Subcutaneous abdominal adipose tissue (tissue), 5 donors: ENCODE measurements around the gene ZNF580.

Experiments
- H3K27ac ChIP-seq: one replicate; pipeline ENCODE4 v1.7.0; 2013; ENCODE audit warnings: low read depth, mild to moderate bottlenecking, inconsistent platforms, low read length, moderate library complexity
- H3K27me3 ChIP-seq, 5 donors: one replicate each; pipeline ENCODE4 v1.7.0; 2013; ENCODE audit warnings: low read length in 5 of 5, inconsistent platforms in 1 of 5; ENCODE audit not compliant: control insufficient read depth in 5 of 5, insufficient read depth in 4 of 5
- H3K36me3 ChIP-seq, 5 donors: one replicate each; pipeline ENCODE4 v1.7.0; 2013; ENCODE audit warnings: low read length in 5 of 5; ENCODE audit not compliant: control insufficient read depth in 5 of 5, insufficient read depth in 5 of 5
- H3K4me1 ChIP-seq, 5 donors: one replicate each; pipeline ENCODE4 v1.7.0; 2013; ENCODE audit warnings: low read length in 5 of 5, mild to moderate bottlenecking in 3 of 5, moderate library complexity in 1 of 5; ENCODE audit not compliant: control insufficient read depth in 5 of 5, insufficient read depth in 5 of 5
- H3K4me3 ChIP-seq, 5 donors: one replicate each; pipeline ENCODE4 v1.7.0; 2013; ENCODE audit warnings: low read length in 5 of 5, low read depth in 1 of 5
- H3K9ac ChIP-seq, 5 donors: one replicate each; pipeline ENCODE4 v1.7.0; 2013; ENCODE audit warnings: low read length in 5 of 5, mild to moderate bottlenecking in 4 of 5, moderate library complexity in 3 of 5
- H3K9me3 ChIP-seq, 5 donors: one replicate each; pipeline ENCODE4 v1.7.0; 2013; ENCODE audit warnings: low read length in 5 of 5; ENCODE audit not compliant: control insufficient read depth in 5 of 5
- donor health status: healthy.
- donor health status: healthy.
- donor health status: healthy.
- donor health status: healthy.
- donor health status: healthy.

The ZNF580 gene

GRCh38 chr19:55688422-55689218 is 47.8 kb downstream of the ZNF580 start:
- Histone ChIP-seq H3K27me3 (no peaks in the 10 kb centered on the region), H3K27ac (no peak overlapping the region), H3K4me3 (no peak overlapping the region), H3K4me1 (no peaks in the 10 kb centered on the region), H3K36me3 (peaks cover 0 to 96% (median 83%) of the 10 kb centered on the region in 5 donors), H3K9me3 (no peaks in the 10 kb centered on the region), H3K9ac (no peak overlapping the region)

- no peaks in the 10 kb centered on the region for H3K4me1 ChIP-seq
- H3K27me3 ChIP-seq = no peaks in the 10 kb centered on the region
- H3K9ac ChIP-seq = no peak overlapping the region
- peaks cover 0 to 96% (median 83%) of the 10 kb centered on the region in 5 donors for H3K36me3 ChIP-seq
- no peak overlapping the region for H3K27ac ChIP-seq
- H3K9me3 ChIP-seq = no peaks in the 10 kb centered on the region
- H3K4me3 ChIP-seq = no peak overlapping the region
These were observed 48.8 kb downstream of the ZNF580 start for GRCh38 chr19:55689411-55690108.

GRCh38 chr19:55690109-55690768 is 49.4 kb downstream of the ZNF580 start:
- H3K9me3 ChIP-seq = no peaks in the 10 kb centered on the region
- no peak overlapping the region for H3K27ac ChIP-seq
- no peaks in the 10 kb centered on the region for H3K4me1 ChIP-seq
- no peak overlapping the region for H3K9ac ChIP-seq
- no peak overlapping the region for H3K4me3 ChIP-seq
- H3K27me3 ChIP-seq = no peaks in the 10 kb centered on the region
- peaks cover 0 to 96% (median 86%) of the 10 kb centered on the region in 5 donors for H3K36me3 ChIP-seq

- H3K27ac ChIP-seq = no peak overlapping the region
- H3K36me3 ChIP-seq = peaks cover 0 to 96% (median 86%) of the 10 kb centered on the region in 5 donors
These were observed 50.2 kb downstream of the ZNF580 start for GRCh38 chr19:55690769-55691545.

GRCh38 chr19:55691561-55692481 is 51.0 kb downstream of the ZNF580 start:
- no peak overlapping the region for H3K9ac ChIP-seq
- peaks cover 0 to 2% (median 0%) of the 10 kb centered on the region in 5 donors for H3K4me1 ChIP-seq
- H3K4me3 ChIP-seq = no peak overlapping the region
- H3K36me3 ChIP-seq = peaks cover 0 to 96% (median 88%) of the 10 kb centered on the region in 5 donors
- H3K27me3 ChIP-seq = no peaks in the 10 kb centered on the region
- H3K9me3 ChIP-seq = no peaks in the 10 kb centered on the region
- H3K27ac ChIP-seq = no peak overlapping the region

More at GRCh38 chr19:55690769-55691545, 50.2 kb downstream of the ZNF580 start:
- Histone ChIP-seq H3K27me3 (no peaks in the 10 kb centered on the region), H3K9ac (no peak overlapping the region), H3K4me3 (no peak overlapping the region), H3K4me1 (peaks cover 0 to 2% (median 0%) of the 10 kb centered on the region in 5 donors), H3K9me3 (no peaks in the 10 kb centered on the region)

GRCh38 chr19:55692681-55693081 is 51.9 kb downstream of the ZNF580 start:
- H3K4me3 ChIP-seq = no peak overlapping the region
- H3K4me1 ChIP-seq = peaks cover 0 to 2% (median 0%) of the 10 kb centered on the region in 5 donors
- peaks cover 0 to 97% (median 92%) of the 10 kb centered on the region in 5 donors for H3K36me3 ChIP-seq
- no peaks in the 10 kb centered on the region for H3K9me3 ChIP-seq
- H3K27me3 ChIP-seq = no peaks in the 10 kb centered on the region
- no peak overlapping the region for H3K27ac ChIP-seq
- no peak overlapping the region for H3K9ac ChIP-seq
